Lung (tissue), 12 donors: ENCODE data around the gene DHRS12. TPM values are rescaled to one million over a fixed set of nuclear protein-coding genes. Genes with fewer than 3 reads are reported as not detected.

Experiments used
- ATAC-seq: fragments of 200-7000 bp; cut with Tn5 transposase; one replicate; pipeline ENCODE4 v1.9.1; 2020; ENCODE audit warnings: moderate number of reproducible peaks; ENCODE audit not compliant: insufficient read depth, low FRiP score
- DNase-seq, 3 donors: peaks; one replicate each; pipeline ENCODE4 v3.0.0-alpha.2; 2013 to 2017
- H3K27ac ChIP-seq, 2 donors: one replicate each; pipeline ENCODE4 v1.5.1; 2013; ENCODE audit warnings: mild to moderate bottlenecking in 2 of 2, moderate library complexity in 2 of 2, control low read depth in 1 of 2, inconsistent platforms in 1 of 2, low read depth in 1 of 2, low read length in 1 of 2
- H3K27me3 ChIP-seq, 3 donors: one replicate each; pipeline ENCODE4 v1.5.1; 2013; ENCODE audit warnings: low read length in 2 of 3; ENCODE audit not compliant: control insufficient read depth in 3 of 3, insufficient read depth in 3 of 3
- H3K36me3 ChIP-seq, 4 donors: one replicate each; pipeline ENCODE4 v1.5.1; 2013; ENCODE audit warnings: low read length in 4 of 4, mild to moderate bottlenecking in 1 of 4, moderate library complexity in 1 of 4; ENCODE audit not compliant: control insufficient read depth in 4 of 4, insufficient read depth in 4 of 4
- H3K4me1 ChIP-seq, 5 donors: one replicate each; pipeline ENCODE4 v1.5.1; 2013; ENCODE audit warnings: low read length in 5 of 5, mild to moderate bottlenecking in 2 of 5, moderate library complexity in 1 of 5; ENCODE audit not compliant: control insufficient read depth in 5 of 5, insufficient read depth in 5 of 5
- H3K4me3 ChIP-seq: one replicate; pipeline ENCODE4 v1.5.1; 2013; ENCODE audit warnings: mild to moderate bottlenecking, control low read depth, moderate library complexity
- H3K9ac ChIP-seq, 2 donors: one replicate each; pipeline ENCODE4 v1.5.1; 2013; ENCODE audit warnings: low read length in 2 of 2, control low read depth in 1 of 2; ENCODE audit not compliant: insufficient read depth in 1 of 2
- H3K9me3 ChIP-seq, 4 donors: one replicate each; pipeline ENCODE4 v1.5.1; 2013; ENCODE audit warnings: low read length in 3 of 4, mild to moderate bottlenecking in 1 of 4, moderate library complexity in 1 of 4; ENCODE audit not compliant: control insufficient read depth in 4 of 4, insufficient read depth in 3 of 4
- WGBS, 2 donors: extraction: QIAGEN DNeasy Blood & Tissue Kit; methylation state at CpG; one replicate each; pipeline ENCODE4 v1.1.7; 2013; 5-methylcytosine and 5-hydroxymethylcytosine counted together
- polyA plus RNA-seq, 2 donors: library from polyadenylated mRNA; stranded (reverse); fragments of 200-250 nt; gene quantifications; one replicate each; pipeline ENCODE4 v1.2.1, GENCODE V29; 2013
- total RNA-seq, 2 donors: library from RNA; depleted of rRNA in 1 of 2; stranded (reverse); fragments of >200 nt in 1 of 2; gene quantifications; one replicate each; pipeline ENCODE4 v1.2.1, GENCODE V29; 2014 to 2021
- TF ChIP-seq, protein P1 (sequence below): IDR thresholded peaks from 2 replicates; pipeline ENCODE4 v1.5.1; 2012; ENCODE audit warnings: mild to moderate bottlenecking; ENCODE audit errors: control extremely low read depth, extremely low read depth
- donor health status: control.
- donor health status: control.
- donor health status: Bipolar disorder and iron deficiency.
- donor health status: healthy.
- donor health status: DM: yes; HTN: yes; CAD: no.

Gene DHRS12
- total and polyA plus RNA-seq, 4 donors = 8.5 to 17.9 (median 12.0) TPM

GRCh38 chr13:51831519-51831918 is 27.6 kb upstream of the DHRS12 start:
- Histone ChIP-seq H3K4me3 (no peak overlapping the region), H3K9me3 (no peaks in the 10 kb centered on the region), H3K27me3 (no peaks in the 10 kb centered on the region), H3K4me1 (peaks cover 0 to 7% (median 3%) of the 10 kb centered on the region in 5 donors), H3K9ac (no peak overlapping the region), H3K36me3 (no peaks in the 10 kb centered on the region), H3K27ac (no peak overlapping the region)
- TF ChIP-seq, protein P1, sequence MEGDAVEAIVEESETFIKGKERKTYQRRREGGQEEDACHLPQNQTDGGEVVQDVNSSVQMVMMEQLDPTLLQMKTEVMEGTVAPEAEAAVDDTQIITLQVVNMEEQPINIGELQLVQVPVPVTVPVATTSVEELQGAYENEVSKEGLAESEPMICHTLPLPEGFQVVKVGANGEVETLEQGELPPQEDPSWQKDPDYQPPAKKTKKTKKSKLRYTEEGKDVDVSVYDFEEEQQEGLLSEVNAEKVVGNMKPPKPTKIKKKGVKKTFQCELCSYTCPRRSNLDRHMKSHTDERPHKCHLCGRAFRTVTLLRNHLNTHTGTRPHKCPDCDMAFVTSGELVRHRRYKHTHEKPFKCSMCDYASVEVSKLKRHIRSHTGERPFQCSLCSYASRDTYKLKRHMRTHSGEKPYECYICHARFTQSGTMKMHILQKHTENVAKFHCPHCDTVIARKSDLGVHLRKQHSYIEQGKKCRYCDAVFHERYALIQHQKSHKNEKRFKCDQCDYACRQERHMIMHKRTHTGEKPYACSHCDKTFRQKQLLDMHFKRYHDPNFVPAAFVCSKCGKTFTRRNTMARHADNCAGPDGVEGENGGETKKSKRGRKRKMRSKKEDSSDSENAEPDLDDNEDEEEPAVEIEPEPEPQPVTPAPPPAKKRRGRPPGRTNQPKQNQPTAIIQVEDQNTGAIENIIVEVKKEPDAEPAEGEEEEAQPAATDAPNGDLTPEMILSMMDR = no peak
- DNase-seq (no peak), ATAC-seq (no peak)
- 95 to 98% methylated on average over 5 of the region's 5 CpGs for WGBS, 2 donors

- Histone ChIP-seq H3K4me3 (no peak overlapping the region), H3K27ac (no peak overlapping the region), H3K4me1 (peaks cover 0 to 23% (median 6%) of the 10 kb centered on the region in 5 donors), H3K36me3 (no peaks in the 10 kb centered on the region), H3K9me3 (no peaks in the 10 kb centered on the region), H3K27me3 (no peaks in the 10 kb centered on the region), H3K9ac (no peak overlapping the region)
- TF ChIP-seq, protein P1 = no peak
- DNase-seq = no peak
- ATAC-seq = no peak
- 96 to 99% methylated on average over 2 of the region's 2 CpGs for WGBS, 2 donors
These were observed 25.6 kb upstream of the DHRS12 start for GRCh38 chr13:51829568-51829899.

DNA sequence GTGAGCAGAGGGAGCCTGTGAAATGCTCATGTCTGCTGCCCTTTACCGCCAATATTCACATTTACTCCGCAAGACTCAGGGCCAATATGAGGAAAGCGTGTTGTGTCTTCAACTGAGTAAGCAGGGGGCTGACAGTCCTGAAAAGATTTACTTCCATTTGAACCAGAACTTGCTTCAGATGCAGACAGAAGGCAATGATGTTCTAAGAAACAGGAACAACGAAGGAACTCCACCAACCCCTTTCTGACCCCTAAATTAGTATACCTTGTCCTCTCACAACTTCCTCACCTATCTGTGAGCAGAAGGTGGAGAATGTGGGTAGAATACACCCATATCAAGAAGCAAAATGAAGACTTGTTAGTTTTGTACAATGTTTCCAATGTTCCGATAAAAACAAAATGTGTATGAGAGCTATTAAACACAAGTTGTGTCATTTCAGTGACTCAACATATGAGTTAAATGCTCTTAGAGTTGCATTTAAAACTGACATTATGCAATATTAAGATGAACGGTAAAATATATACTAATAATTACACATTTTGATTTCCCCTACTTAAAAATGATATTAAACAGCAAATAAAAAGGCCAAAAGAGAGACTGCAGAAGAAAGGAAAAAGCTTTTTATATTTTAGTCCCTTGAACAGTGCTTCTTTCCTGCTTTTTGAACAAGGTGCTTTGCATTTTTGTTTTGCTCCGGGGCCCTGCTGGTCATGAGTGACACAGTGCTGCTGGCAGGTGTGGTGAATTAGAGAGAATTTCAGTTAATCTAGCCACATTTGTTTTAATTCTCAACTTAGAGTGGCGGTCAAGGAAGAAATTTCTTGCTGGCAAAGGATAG is 25.0 kb upstream of the DHRS12 start:
- TF ChIP-seq, protein P1 = no peak
- H3K9ac ChIP-seq = no peak overlapping the region
- no peaks in the 10 kb centered on the region for H3K9me3 ChIP-seq
- WGBS, 2 donors = 69 to 81% methylated on average over 8 of the region's 8 CpGs
- ATAC-seq (no peak), DNase-seq (no peak)
- H3K36me3 ChIP-seq = no peaks in the 10 kb centered on the region
- no peak overlapping the region for H3K27ac ChIP-seq
- H3K4me1 ChIP-seq = peaks cover 0 to 23% (median 6%) of the 10 kb centered on the region in 5 donors
- no peak overlapping the region for H3K4me3 ChIP-seq
- no peaks in the 10 kb centered on the region for H3K27me3 ChIP-seq
